HG03159 (cell line): ENCODE data around the gene HOXC11.

Experiments used
- ATAC-seq: cut with Tn5 transposase; IDR thresholded peaks from one replicate; pipeline ENCODE4 v1.9.1; 2021; ENCODE audit warnings: mild to moderate bottlenecking, moderate library complexity; ENCODE audit not compliant: unreplicated experiment

The HOXC11 gene

GRCh38 chr12:53983568-53983949 lies 10.6 kb downstream of the HOXC11 start:
- no peak for ATAC-seq

- no peak for ATAC-seq
Measured at GRCh38 chr12:53983950-53984572, 11.1 kb downstream of the HOXC11 start.

GRCh38 chr12:53984901-53985691 lies 12.2 kb downstream of the HOXC11 start, which contains the start of gene HOXC10:
HOXC10 (plus strand) TSS chr12:53985146; CDS start chr12:53985260, 114 bp downstream.
- ATAC-seq: no peak

- no peak for ATAC-seq
Measured at GRCh38 chr12:53985692-53985993, 12.7 kb downstream of the HOXC11 start.

GRCh38 chr12:53985994-53986685 lies 13.2 kb downstream of the HOXC11 start:
- ATAC-seq: no peak

GRCh38 chr12:53986686-53987483 lies 14.0 kb downstream of the HOXC11 start:
- no peak for ATAC-seq

GRCh38 chr12:53987787-53988230 lies 14.9 kb downstream of the HOXC11 start:
- ATAC-seq: no peak

GRCh38 chr12:53988541-53989226 lies 15.8 kb downstream of the HOXC11 start:
- no peak for ATAC-seq

- no peak for ATAC-seq
Measured at GRCh38 chr12:53989227-53990113, 16.5 kb downstream of the HOXC11 start.

GRCh38 chr12:53990311-53991076 lies 17.6 kb downstream of the HOXC11 start:
- ATAC-seq: no peak

GRCh38 chr12:53991077-53991460 lies 18.1 kb downstream of the HOXC11 start:
- ATAC-seq: no peak

- ATAC-seq: no peak
Measured at GRCh38 chr12:53992377-53992889, 19.5 kb downstream of the HOXC11 start.

- no peak for ATAC-seq
Measured at GRCh38 chr12:53993162-53994008, 20.5 kb downstream of the HOXC11 start.

GRCh38 chr12:53994009-53994263 lies 21.0 kb downstream of the HOXC11 start:
- ATAC-seq: no peak

GRCh38 chr12:53994264-53995001 lies 21.5 kb downstream of the HOXC11 start:
- ATAC-seq: no peak

- ATAC-seq: no peak
Measured at GRCh38 chr12:53995002-53995377, 22.1 kb downstream of the HOXC11 start.
